HepG2 (cell line): ENCODE measurements around the gene MYOM1. TPM values are rescaled to one million over a fixed set of nuclear protein-coding genes. Genes with fewer than 3 reads are reported as not detected.

ENCODE experiments used
- ATAC-seq: fragments of 200-7000 bp; cut with Tn5 transposase; 3 replicates; pipeline ENCODE4 v1.9.1; 2020; ENCODE audit warnings: mild to moderate bottlenecking, moderate library complexity
- BruUV-seq: library from RNA; stranded (reverse); fragments of 400-500 nt; replicated peaks from 2 replicates; lab custom pipeline; 2021; lab: Mats Ljungman, UMichigan
- CTCF ChIA-PET: fragments of 300-600 bp; formaldehyde crosslinking; extraction: SDS; loops from one replicate; lab custom pipeline; 2021; ENCODE audit warnings: low total read pairs, inconsistent platforms, low intra/inter-chr PET ratio; lab: Yijun Ruan, JAX
- POLR2A ChIA-PET: fragments of 350-600 bp; sonication (Branson Sonifier 250); formaldehyde crosslinking; loops from one replicate; lab custom pipeline; 2020; ENCODE audit warnings: antibody characterized with exemption, inconsistent platforms; lab: Yijun Ruan, JAX
- DNase-seq: peaks from one replicate; pipeline ENCODE4 v3.0.0-alpha.2; 2015; ENCODE audit warnings: low spot score
- FAIRE-seq: peaks from 3 replicates; lab custom pipeline; 2011; peaks lifted over from hg19 to GRCh38; lab: Jason Lieb, UNC
- H2AFZ ChIP-seq: one replicate; pipeline ENCODE4 v1.6.1; 2011; ENCODE audit warnings: low read length, inconsistent platforms
- H3K27ac ChIP-seq: fragments of 300-600 bp; 3 replicates; pipeline ENCODE4 v1.8.0; 2011; ENCODE audit warnings: mixed run types, mild to moderate bottlenecking, mixed read lengths, low read length, inconsistent platforms; ENCODE audit not compliant: insufficient read depth; ENCODE audit errors: extremely low read length
- H3K27me3 ChIP-seq, 2 experiments: fragments of 200-600 bp in 1 of 2; 2 replicates in 1 of 2; 3 replicates in 1 of 2; pipeline versions ENCODE4 v1.6.0 to v1.8.0; 2011; ENCODE audit warnings: low read length in 2 of 2, mild to moderate bottlenecking in 2 of 2, moderate library complexity in 2 of 2, inconsistent platforms in 1 of 2; ENCODE audit not compliant: insufficient read depth in 2 of 2, control insufficient read depth in 1 of 2
- H3K36me3 ChIP-seq, 2 experiments: fragments of 200-600 bp in 1 of 2; replicated peaks in 1 of 2; 2 replicates in 1 of 2; 3 replicates in 1 of 2; pipeline versions ENCODE4 v1.5.1 to v1.8.0; 2011; ENCODE audit warnings: low read length in 2 of 2, inconsistent platforms in 1 of 2; ENCODE audit not compliant: insufficient read depth in 2 of 2, control insufficient read depth in 1 of 2
- H3K4me1 ChIP-seq: 2 replicates; pipeline ENCODE4 v1.5.1; 2012; ENCODE audit warnings: low read length, inconsistent platforms; ENCODE audit not compliant: insufficient read depth
- H3K4me2 ChIP-seq: 2 replicates; pipeline ENCODE4 v1.6.0; 2011; ENCODE audit warnings: low read depth, low read length, inconsistent platforms
- H3K4me3 ChIP-seq, 3 experiments: fragments of 200-600 bp in 1 of 3; sonication (generic), shearing (Covaris generic) in 1 of 3; replicated peaks in 1 of 3; 2 replicates each; pipeline ENCODE4 v1.5.1; 2011 to 2016; ENCODE audit warnings: low read length in 3 of 3, inconsistent platforms in 2 of 3, low read depth in 2 of 3, mild to moderate bottlenecking in 2 of 3, control low read depth in 1 of 3, mixed read lengths in 1 of 3; ENCODE audit not compliant: insufficient read depth in 1 of 3
- H3K79me2 ChIP-seq: one replicate; pipeline ENCODE4 v1.6.1; 2011; ENCODE audit warnings: low read length, inconsistent platforms; ENCODE audit not compliant: insufficient read depth
- H3K9ac ChIP-seq: 2 replicates; pipeline ENCODE4 v1.6.0; 2011; ENCODE audit warnings: mild to moderate bottlenecking, low read depth, low read length, inconsistent platforms; ENCODE audit not compliant: insufficient read depth
- H3K9me3 ChIP-seq: 2 replicates; pipeline ENCODE4 v1.5.1; 2012; ENCODE audit warnings: mild to moderate bottlenecking, low read length
- H4K20me1 ChIP-seq: 2 replicates; pipeline ENCODE4 v1.6.0; 2011; ENCODE audit warnings: inconsistent platforms, mild to moderate bottlenecking, low read length, moderate library complexity; ENCODE audit not compliant: insufficient read depth
- DRAP1 ChIP-seq: IDR thresholded peaks from 2 replicates; pipeline ENCODE4 v1.6.1; 2016; ENCODE audit warnings: missing genetic modification reagents, missing compliant biosample characterization
- NFIB ChIP-seq: sonication (generic); formaldehyde crosslinking; IDR thresholded peaks from 2 replicates; pipeline ENCODE4 v1.9.0; 2021; ENCODE audit warnings: missing genetic modification reagents, mild to moderate bottlenecking, borderline replicate concordance
- PAF1 ChIP-seq: IDR thresholded peaks from 2 replicates; pipeline ENCODE4 v1.6.1; 2016; ENCODE audit warnings: missing genetic modification reagents, missing compliant biosample characterization
- PAWR ChIP-seq: sonication (generic); formaldehyde crosslinking; IDR thresholded peaks from 2 replicates; pipeline ENCODE4 v1.4.0; 2020; ENCODE audit warnings: missing genetic modification reagents, mild to moderate bottlenecking, borderline replicate concordance
- RARG ChIP-seq: sonication (generic); formaldehyde crosslinking; IDR thresholded peaks from 2 replicates; pipeline ENCODE4 v1.4.0; 2020; ENCODE audit warnings: low read depth, mild to moderate bottlenecking, missing genetic modification reagents
- RXRA ChIP-seq: sonication (generic); formaldehyde crosslinking; IDR thresholded peaks from 2 replicates; pipeline ENCODE4 v1.5.1; 2020; ENCODE audit warnings: missing genetic modification reagents
- SIX4 ChIP-seq: sonication (generic); formaldehyde crosslinking; IDR thresholded peaks from 2 replicates; pipeline ENCODE4 v1.4.0; 2020; ENCODE audit warnings: missing genetic modification reagents
- TEAD3 ChIP-seq: optimal IDR thresholded peaks from 2 replicates; pipeline ENCODE3; 2016; ENCODE audit warnings: borderline replicate concordance
- ZBTB4 ChIP-seq: sonication (generic); formaldehyde crosslinking; IDR thresholded peaks from 2 replicates; pipeline ENCODE4 v1.4.0; 2020; ENCODE audit warnings: missing genetic modification reagents, mild to moderate bottlenecking, borderline replicate concordance
- ZBTB46 ChIP-seq: sonication (generic); formaldehyde crosslinking; IDR thresholded peaks from 2 replicates; pipeline ENCODE4 v1.4.0; 2020; ENCODE audit warnings: mild to moderate bottlenecking, missing genetic modification reagents, borderline replicate concordance
- ZNF350 ChIP-seq: sonication (generic); formaldehyde crosslinking; IDR thresholded peaks from 2 replicates; pipeline ENCODE4 v1.4.0; 2020; ENCODE audit warnings: mild to moderate bottlenecking, low read depth, missing genetic modification reagents, borderline replicate concordance
- ZNF580 ChIP-seq: IDR thresholded peaks from 2 replicates; pipeline ENCODE4 v1.6.1; 2016; ENCODE audit warnings: low read depth, borderline replicate concordance
- ZNF747 ChIP-seq: sonication (generic); formaldehyde crosslinking; IDR thresholded peaks from 2 replicates; pipeline ENCODE4 v1.8.1; 2023; ENCODE audit warnings: missing genetic modification reagents, mild to moderate bottlenecking, borderline replicate concordance
- WGBS: methylation state at CpG from one replicate; pipeline ENCODE4 v1.1.6; 2017; ENCODE audit warnings: low lambda C conversion rate; 5-methylcytosine and 5-hydroxymethylcytosine counted together
- in situ Hi-C: cut with HindIII; loops from 2 replicates; pipeline ENCODE4 v1.10.0; 2017; ENCODE audit warnings: low pct_unique_long_range_greater_than_20kb; ENCODE audit not compliant: extremely low pct_ligation_motif_present
- intact Hi-C: fragments of 100-400 bp; cut with micrococcal nuclease; formaldehyde crosslinking; loops from one replicate; pipeline ENCODE4 v1.10.0; 2022; ENCODE audit not compliant: unreplicated experiment
- polyA plus RNA-seq, 8 experiments: library from polyadenylated mRNA; depleted of rRNA in 3 of 8; stranded (reverse) in 7 of 8; unstranded in 1 of 8; fragments of >200 nt; fragmentation: Illumina TruSeq in 4 of 8; extraction: Trizol in 4 of 8; gene quantifications; 2 replicates each; pipeline versions ENCODE4 v1.2.1 to v1.2.3, GENCODE V29; 2011 to 2016; ENCODE audit warnings: low read depth in 4 of 8, missing spikeins in 1 of 8, mixed read lengths in 1 of 8; ENCODE audit not compliant: insufficient read depth in 1 of 8
- total RNA-seq, 5 experiments: library from RNA; depleted of rRNA; stranded (reverse); fragments of >200 nt; fragmentation: Illumina TruSeq; extraction: Trizol; gene quantifications; 2 replicates each; pipeline ENCODE4 v1.2.3, GENCODE V29; 2016; ENCODE audit warnings: low read depth in 1 of 5

The MYOM1 gene
- total and polyA plus RNA-seq, 2 of the 13 experiments (the other 11 are each of a cell fraction or from before 2014, with no cell fraction given), result 0.46 to 0.98 TPM

GRCh38 chr18:3085612-3086011 lies 134.2 kb downstream of the MYOM1 start:
- Histone ChIP-seq H3K27ac (no peak overlapping the region), H3K4me1 (peaks cover 28% of the 10 kb centered on the region), H3K4me3 (no peak overlapping the region), H4K20me1 (no peaks in the 10 kb centered on the region), H3K27me3 (no peaks in the 10 kb centered on the region), H3K36me3 (no peaks in the 10 kb centered on the region), H3K9ac (no peak overlapping the region), H3K79me2 (no peaks in the 10 kb centered on the region), H2AFZ (no peak overlapping the region), H3K9me3 (no peaks in the 10 kb centered on the region), H3K4me2 (no peak overlapping the region)
- in situ Hi-C loops, result no loop called here
- intact Hi-C loops, result no loop called here
- POLR2A ChIA-PET, result no interaction called here
- TF ChIP-seq ZBTB4 (CRISPR knock-in tag), result no peak
- no peak for TF ChIP-seq RXRA (CRISPR knock-in tag)
- DNase-seq (no peak), FAIRE-seq (no peak), ATAC-seq (no peak)
- CTCF ChIA-PET, result no interaction called here
- BruUV-seq, result no TSS peak
- 74% methylated on average over 1 of the region's 1 CpG for WGBS

GRCh38 chr18:3084206-3084605 lies 135.6 kb downstream of the MYOM1 start:
- ATAC-seq (no peak), DNase-seq (no peak), FAIRE-seq (no peak)
- ChIA-PET CTCF (no interaction called here), POLR2A (no interaction called here)
- in situ Hi-C loops (no loop called here), intact Hi-C loops (no loop called here)
- Histone ChIP-seq H3K9ac (no peak overlapping the region), H3K4me3 (no peak overlapping the region), H3K4me2 (no peak overlapping the region), H2AFZ (no peak overlapping the region), H4K20me1 (no peaks in the 10 kb centered on the region), H3K9me3 (no peaks in the 10 kb centered on the region), H3K79me2 (no peaks in the 10 kb centered on the region), H3K27ac (no peak overlapping the region), H3K27me3 (no peaks in the 10 kb centered on the region), H3K36me3 (no peaks in the 10 kb centered on the region), H3K4me1 (peaks cover 22% of the 10 kb centered on the region)
- BruUV-seq, result no TSS peak
- 84% methylated on average over 3 of the region's 3 CpGs for WGBS
- TF ChIP-seq PAWR (CRISPR knock-in tag), result no peak
- no peak for TF ChIP-seq ZNF747 (CRISPR knock-in tag)
- TF ChIP-seq RARG (CRISPR knock-in tag), result no peak
- TF ChIP-seq ZBTB46 (CRISPR knock-in tag), result no peak
- no peak for TF ChIP-seq ZNF350 (CRISPR knock-in tag)
- TF ChIP-seq PAF1 (CRISPR knock-in tag), result no peak
- no peak for TF ChIP-seq ZNF580 (CRISPR knock-in tag)
- TF ChIP-seq NFIB (CRISPR knock-in tag), result no peak
- TF ChIP-seq DRAP1, result no peak
- no peak for TF ChIP-seq TEAD3
- no peak for TF ChIP-seq SIX4 (CRISPR knock-in tag)
